Stimulated activated CD8-positive, alpha-beta memory T cell treated with anti-CD3 and anti-CD28 coated beads, Interleukin-15, amount 100 ng/mL, for 4 hours (primary cell): ENCODE data around the gene CLCNKB.

Experiments
- DNase-seq, 2 donors: peaks; one replicate each; pipeline ENCODE4 v3.0.0-alpha.2; 2020; ENCODE audit warnings: low read depth in 2 of 2

The CLCNKB gene

DNA sequence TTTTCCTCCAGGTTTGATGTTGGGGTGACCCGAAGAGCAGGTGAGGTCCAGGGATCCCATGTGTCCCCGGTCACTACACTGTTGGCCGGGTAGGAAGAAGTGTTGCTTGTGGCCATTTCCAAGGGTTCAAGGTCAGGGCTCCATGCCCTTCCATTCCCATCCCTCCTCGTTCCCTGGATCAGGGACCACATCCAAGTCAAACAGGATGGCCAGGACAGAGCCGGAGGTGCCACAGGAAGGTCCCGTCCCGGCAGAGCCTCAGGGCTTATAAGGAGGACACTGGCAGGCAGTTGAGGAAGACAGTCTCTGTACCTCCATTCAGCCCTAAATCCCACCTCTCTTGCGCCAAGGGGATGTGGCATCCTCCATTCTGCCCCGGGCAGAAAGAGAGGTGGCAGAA is 51.9 kb downstream of the CLCNKB start:
- no peak for DNase-seq

DNA sequence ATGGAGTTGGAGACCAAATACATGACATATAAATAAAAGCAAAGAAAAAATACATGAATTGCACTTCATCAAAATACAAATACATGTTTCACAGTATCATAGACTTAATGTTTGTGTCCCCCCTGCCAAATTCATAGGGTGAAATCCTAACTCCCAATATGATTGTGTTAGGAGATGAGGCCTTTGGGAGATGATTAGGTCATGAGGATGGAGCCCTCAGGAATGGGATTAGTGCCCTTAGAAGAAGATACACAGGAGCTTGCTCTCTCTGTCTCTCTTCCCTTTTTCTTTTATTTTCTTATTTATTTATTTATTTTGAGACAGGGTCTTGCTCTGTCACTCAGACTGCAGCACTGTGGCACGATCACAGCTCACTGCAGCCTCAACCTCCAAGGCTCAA is 55.8 kb downstream of the CLCNKB start:
- DNase-seq, result no peak

DNA sequence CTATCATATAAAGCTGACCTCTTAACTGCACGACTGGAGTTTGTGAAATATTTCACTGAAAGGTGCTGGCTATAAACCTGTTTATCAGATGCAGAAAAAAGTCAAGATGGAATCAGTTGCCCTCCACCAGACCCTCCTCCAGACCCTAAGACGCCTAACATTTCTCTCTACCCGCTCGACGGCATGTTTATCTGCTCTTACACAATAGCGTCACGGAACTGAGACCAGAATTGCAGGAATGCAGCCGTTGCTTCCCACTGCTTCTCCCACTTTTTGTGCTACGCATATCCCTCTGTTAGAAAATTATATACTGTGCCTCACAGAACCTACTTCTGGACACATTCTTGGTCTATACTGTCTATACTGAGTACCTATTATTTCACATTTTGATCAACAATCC is 58.0 kb downstream of the CLCNKB start:
- DNase-seq, result no peak
